Activated B cell treated with CpG ODN at 0.5 μM for 24 hours (primary cell): ENCODE measurements around the gene DCAF8L1. TPM values are rescaled to one million over a fixed set of nuclear protein-coding genes. Genes with fewer than 3 reads are reported as not detected.
"Not testable (repeated sequence)": the region's sequence is repeated elsewhere in the genome, so short reads cannot be mapped to it uniquely, and the experiment has no call there.

Experiments
- ATAC-seq: fragments of 200-7000 bp; cut with Tn5 transposase; one replicate; pipeline ENCODE4 v1.10.0; 2021; ENCODE audit warnings: low read depth, mild to moderate bottlenecking, moderate library complexity
- CTCF ChIA-PET: fragments of 350-600 bp; sonication (Branson Sonifier 250); formaldehyde crosslinking; loops from one replicate; lab custom pipeline; 2021; ENCODE audit warnings: antibody characterized with exemption; lab: Charles Lee
- POLR2A ChIA-PET: fragments of 350-600 bp; sonication (Branson Sonifier 250); formaldehyde crosslinking; loops from one replicate; lab custom pipeline; 2021; ENCODE audit warnings: antibody characterized with exemption; lab: Charles Lee
- DNase-seq: peaks from one replicate; pipeline ENCODE4 v3.0.0; 2022
- H3K27ac Mint-ChIP-seq: one replicate; pipeline ENCODE4 v1.8.0; 2020; ENCODE audit warnings: mixed read lengths
- H3K27me3 Mint-ChIP-seq: one replicate; pipeline ENCODE4 v1.8.0; 2021; ENCODE audit warnings: mixed read lengths
- H3K36me3 Mint-ChIP-seq: one replicate; pipeline ENCODE4 v1.8.0; 2021; ENCODE audit warnings: low read depth, mixed read lengths
- H3K4me1 Mint-ChIP-seq: one replicate; pipeline ENCODE4 v1.8.0; 2021; ENCODE audit warnings: mixed read lengths
- H3K4me3 Mint-ChIP-seq: one replicate; pipeline ENCODE4 v1.8.0; 2020; ENCODE audit warnings: mild to moderate bottlenecking, mixed read lengths
- H3K9me3 Mint-ChIP-seq: one replicate; pipeline ENCODE4 v1.8.0; 2020; ENCODE audit warnings: mixed read lengths
- intact Hi-C: fragments of 100-400 bp; cut with micrococcal nuclease; formaldehyde crosslinking; loops from one replicate; pipeline ENCODE4 v1.15.1; 2024
- total RNA-seq: library from RNA; stranded (reverse); gene quantifications from 2 replicates; pipeline ENCODE4 v1.2.3, GENCODE V29; 2022
- TF ChIP-seq, protein P1 (sequence below): fragments of 200-600 bp; IDR thresholded peaks from one replicate; pipeline ENCODE4 v1.8.0; 2022; ENCODE audit warnings: antibody characterized with exemption, mild to moderate bottlenecking

DCAF8L1 gene
- total RNA-seq, 1 donor from 2014 or later = not detected

DNA sequence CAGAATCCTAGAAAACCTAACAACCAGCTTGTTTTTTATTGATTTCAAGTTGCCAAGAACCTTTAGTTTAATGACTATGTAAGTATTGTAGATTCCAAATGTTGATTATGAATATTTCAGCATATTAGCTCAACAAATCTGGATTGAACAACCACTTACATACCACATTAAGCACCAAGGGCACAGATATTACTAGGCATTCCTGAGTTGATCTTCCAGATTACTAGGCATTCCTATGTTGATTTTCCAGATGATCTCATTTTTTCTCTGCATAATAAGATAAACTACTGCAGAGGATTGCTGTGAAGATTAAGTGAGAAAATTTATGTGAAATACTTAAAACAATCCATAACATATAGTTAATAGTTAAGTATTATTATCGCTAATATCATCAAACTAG, 17.4 kb upstream of the DCAF8L1 start:
- Mint-ChIP-seq H3K4me1 (no peaks in the 10 kb centered on the region), H3K4me3 (no peak overlapping the region), H3K36me3 (no peaks in the 10 kb centered on the region), H3K27ac (no peak overlapping the region), H3K9me3 (no peaks in the 10 kb centered on the region), H3K27me3 (no peaks in the 10 kb centered on the region)
- ChIA-PET POLR2A (no interaction called here), CTCF (no interaction called here)
- ATAC-seq = no peak
- DNase-seq = no peak
- intact Hi-C loops = no loop called here
- TF ChIP-seq, protein P1, sequence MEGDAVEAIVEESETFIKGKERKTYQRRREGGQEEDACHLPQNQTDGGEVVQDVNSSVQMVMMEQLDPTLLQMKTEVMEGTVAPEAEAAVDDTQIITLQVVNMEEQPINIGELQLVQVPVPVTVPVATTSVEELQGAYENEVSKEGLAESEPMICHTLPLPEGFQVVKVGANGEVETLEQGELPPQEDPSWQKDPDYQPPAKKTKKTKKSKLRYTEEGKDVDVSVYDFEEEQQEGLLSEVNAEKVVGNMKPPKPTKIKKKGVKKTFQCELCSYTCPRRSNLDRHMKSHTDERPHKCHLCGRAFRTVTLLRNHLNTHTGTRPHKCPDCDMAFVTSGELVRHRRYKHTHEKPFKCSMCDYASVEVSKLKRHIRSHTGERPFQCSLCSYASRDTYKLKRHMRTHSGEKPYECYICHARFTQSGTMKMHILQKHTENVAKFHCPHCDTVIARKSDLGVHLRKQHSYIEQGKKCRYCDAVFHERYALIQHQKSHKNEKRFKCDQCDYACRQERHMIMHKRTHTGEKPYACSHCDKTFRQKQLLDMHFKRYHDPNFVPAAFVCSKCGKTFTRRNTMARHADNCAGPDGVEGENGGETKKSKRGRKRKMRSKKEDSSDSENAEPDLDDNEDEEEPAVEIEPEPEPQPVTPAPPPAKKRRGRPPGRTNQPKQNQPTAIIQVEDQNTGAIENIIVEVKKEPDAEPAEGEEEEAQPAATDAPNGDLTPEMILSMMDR = no peak

DNA sequence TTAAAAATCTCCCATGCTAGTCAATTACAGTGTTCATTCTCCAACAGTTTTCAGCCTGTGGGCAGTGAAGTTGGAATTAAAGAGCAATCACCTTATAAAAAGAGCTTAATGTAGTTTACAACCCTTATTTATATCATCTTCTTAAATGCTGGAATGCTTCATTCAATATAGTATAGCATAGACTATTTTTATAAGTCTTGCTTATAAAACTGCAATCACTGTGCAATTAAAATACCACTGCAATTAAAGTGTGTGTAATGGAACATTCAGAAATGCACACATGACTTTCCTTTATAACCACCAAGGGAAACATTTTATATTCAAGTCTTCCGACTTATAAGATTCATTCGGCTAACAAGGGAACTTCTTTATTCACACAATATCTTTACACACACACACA, 16.4 kb upstream of the DCAF8L1 start:
- ChIA-PET CTCF (no interaction called here), POLR2A (no interaction called here)
- intact Hi-C loops = no loop called here
- H3K4me3 Mint-ChIP-seq = no peak overlapping the region
- no peaks in the 10 kb centered on the region for H3K9me3 Mint-ChIP-seq
- no peaks in the 10 kb centered on the region for H3K4me1 Mint-ChIP-seq
- no peak overlapping the region for H3K27ac Mint-ChIP-seq
- H3K36me3 Mint-ChIP-seq = no peaks in the 10 kb centered on the region
- ATAC-seq (no peak), DNase-seq (no peak)
- TF ChIP-seq, protein P1 = no peak
- H3K27me3 Mint-ChIP-seq = no peaks in the 10 kb centered on the region

DNA sequence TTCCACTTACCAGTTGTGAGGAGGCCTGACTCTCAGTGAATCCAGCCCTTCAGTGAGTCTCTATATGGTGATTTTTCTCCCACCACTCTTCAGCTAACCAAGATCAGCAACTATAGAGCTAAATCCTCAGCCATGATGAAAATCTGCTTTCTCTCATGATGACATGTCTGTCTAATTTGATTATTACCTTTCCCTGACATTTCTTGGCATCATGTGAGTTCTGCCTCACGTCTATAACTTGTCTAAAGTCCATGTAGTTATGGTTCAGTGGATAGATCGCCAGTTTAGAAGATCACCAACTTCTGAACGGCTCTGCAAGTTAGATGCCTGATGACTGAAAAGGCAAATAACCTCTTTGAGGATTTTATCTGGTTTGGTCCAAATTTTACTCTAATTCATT, 14.9 kb upstream of the DCAF8L1 start:
- Mint-ChIP-seq H3K4me3 (no peak overlapping the region), H3K36me3 (no peaks in the 10 kb centered on the region), H3K27me3 (no peaks in the 10 kb centered on the region), H3K9me3 (no peaks in the 10 kb centered on the region), H3K27ac (no peak overlapping the region), H3K4me1 (no peaks in the 10 kb centered on the region)
- CTCF ChIA-PET = no interaction called here
- POLR2A ChIA-PET = no interaction called here
- TF ChIP-seq, protein P1 = no peak
- ATAC-seq (no peak), DNase-seq (no peak)
- intact Hi-C loops = no loop called here

DNA sequence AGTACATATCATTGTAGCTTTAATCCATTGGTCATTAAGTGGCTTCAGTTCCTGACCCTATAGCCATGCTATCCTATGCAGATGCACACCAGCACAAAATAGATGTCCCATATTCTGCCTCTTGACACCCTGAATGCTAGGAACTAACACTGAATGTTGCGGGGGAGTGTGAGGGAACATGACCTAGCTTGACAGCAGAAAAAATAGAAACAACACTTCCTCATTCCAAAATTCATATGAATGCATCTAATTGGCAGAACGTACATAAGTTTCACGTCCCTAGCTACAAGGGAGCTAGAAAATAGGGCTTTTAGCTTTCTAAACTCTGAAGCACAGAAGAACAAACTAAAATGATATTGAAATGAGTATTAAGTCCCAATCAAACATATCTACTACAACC, 14.4 kb upstream of the DCAF8L1 start:
- H3K9me3 Mint-ChIP-seq = no peaks in the 10 kb centered on the region
- CTCF ChIA-PET = no interaction called here

GRCh38 chrX:27987862-27988646, 6.8 kb upstream of the DCAF8L1 start:
- TF ChIP-seq, protein P1 = no peak
- no peaks in the 10 kb centered on the region for H3K36me3 Mint-ChIP-seq
- no peak for ATAC-seq
- H3K27me3 Mint-ChIP-seq = no peaks in the 10 kb centered on the region
- no peaks in the 10 kb centered on the region for H3K4me1 Mint-ChIP-seq
- intact Hi-C loops = no loop called here
- ChIA-PET CTCF (no interaction called here), POLR2A (no interaction called here)
- no peak overlapping the region for H3K27ac Mint-ChIP-seq
- H3K9me3 Mint-ChIP-seq = no peaks in the 10 kb centered on the region
- no peak for DNase-seq
- H3K4me3 Mint-ChIP-seq = no peak overlapping the region

More for the DNA sequence above, 14.4 kb upstream of the DCAF8L1 start:
- DNase-seq (no peak), ATAC-seq (no peak)
- no peaks in the 10 kb centered on the region for H3K4me1 Mint-ChIP-seq
- no peaks in the 10 kb centered on the region for H3K27me3 Mint-ChIP-seq
- no peaks in the 10 kb centered on the region for H3K36me3 Mint-ChIP-seq
- POLR2A ChIA-PET = no interaction called here
- intact Hi-C loops = no loop called here
- no peak overlapping the region for H3K27ac Mint-ChIP-seq
- TF ChIP-seq, protein P1 = no peak
- no peak overlapping the region for H3K4me3 Mint-ChIP-seq

DNA sequence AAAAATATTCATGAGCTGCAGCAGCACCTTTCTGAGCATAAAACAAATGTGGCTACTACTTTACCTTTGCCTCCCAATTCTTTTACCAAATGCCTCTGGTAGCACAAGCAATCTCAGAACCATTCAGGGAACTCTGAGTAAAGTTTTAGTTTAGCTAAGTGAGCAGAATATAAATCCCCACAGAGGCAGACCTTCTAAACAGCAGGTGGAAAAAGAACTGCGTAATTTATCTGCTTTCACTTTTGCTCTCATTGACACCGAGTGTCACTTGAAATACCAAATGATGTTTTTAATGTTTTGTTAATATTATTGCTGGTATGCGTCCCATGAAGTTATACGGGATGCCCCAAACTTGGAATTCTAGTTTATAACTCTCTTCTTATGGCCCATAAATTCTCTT, 4.3 kb downstream of the DCAF8L1 start:
- POLR2A ChIA-PET, H3K27ac Mint-ChIP-seq, H3K9me3 Mint-ChIP-seq, CTCF ChIA-PET, H3K4me1 Mint-ChIP-seq, H3K36me3 Mint-ChIP-seq, DNase-seq, intact Hi-C loops, H3K27me3 Mint-ChIP-seq, H3K4me3 Mint-ChIP-seq, ATAC-seq: not testable (repeated sequence)
